Gastrocnemius medialis (tissue), 4 donors: ENCODE data around the gene G3BP1. TPM values are rescaled to one million over a fixed set of nuclear protein-coding genes. Genes with fewer than 3 reads are reported as not detected.

Experiments used
- ATAC-seq, 2 donors: fragments of 150-250 bp; one replicate each; pipeline ENCODE4 v1.9.1; 2016
- DNase-seq, 2 donors: peaks; one replicate each; pipeline ENCODE4 v3.0.0-alpha.2; 2019
- H3K27ac ChIP-seq, 4 donors: fragments of 200-600 bp; sonication (generic); 1 replicate in 1 of 4; 2 replicates in 3 of 4; pipeline ENCODE4 v1.5.1; 2016 to 2018; ENCODE audit warnings: mild to moderate bottlenecking in 2 of 4, moderate library complexity in 1 of 4
- H3K27me3 ChIP-seq, 3 donors: fragments of 200-600 bp; sonication (generic) in 2 of 3; 1 replicate in 1 of 3; 2 replicates in 2 of 3; pipeline versions ENCODE4 v1.5.1 to v1.6.0; 2016 to 2019; ENCODE audit warnings: mild to moderate bottlenecking in 1 of 3, moderate library complexity in 1 of 3
- H3K36me3 ChIP-seq, 2 donors: fragments of 200-600 bp; sonication (generic) in 1 of 2; one replicate each; pipeline ENCODE4 v1.5.1; 2017 to 2018
- H3K4me1 ChIP-seq, 2 donors: fragments of 200-600 bp; sonication (generic) in 1 of 2; one replicate each; pipeline ENCODE4 v1.5.1; 2016 to 2017; ENCODE audit warnings: mild to moderate bottlenecking in 2 of 2
- H3K4me3 ChIP-seq, 4 donors: fragments of 200-600 bp; sonication (generic) in 3 of 4; 1 replicate in 1 of 4; 2 replicates in 3 of 4; pipeline ENCODE4 v1.5.1; 2016 to 2019; ENCODE audit warnings: mild to moderate bottlenecking in 2 of 4
- H3K9me3 ChIP-seq, 3 donors: fragments of 200-600 bp; sonication (generic) in 2 of 3; 1 replicate in 1 of 3; 2 replicates in 2 of 3; pipeline ENCODE4 v1.5.1; 2016 to 2019
- CTCF ChIP-seq, 5 experiments: fragments of 450-650 bp in 3 of 5; fragments of 200-600 bp in 2 of 5; sonication (generic) in 2 of 5; IDR thresholded peaks in 4 of 5; conservative IDR thresholded peaks in 1 of 5; 1 replicate in 4 of 5; 2 replicates in 1 of 5; pipeline ENCODE4 v1.5.1; 2016 to 2019; ENCODE audit warnings: antibody characterized with exemption in 5 of 5, mild to moderate bottlenecking in 3 of 5, moderate library complexity in 3 of 5
- POLR2A ChIP-seq, 2 donors: fragments of 450-650 bp; IDR thresholded peaks; one replicate each; pipeline ENCODE4 v1.6.1; 2017; ENCODE audit warnings: antibody characterized with exemption in 2 of 2, mild to moderate bottlenecking in 2 of 2, moderate library complexity in 2 of 2
- in situ Hi-C, 4 donors: fragments of 200-750 bp; cut with MboI; loops; one replicate each; pipeline versions ENCODE4 v1.15.0 to v1.8.0; 2017; ENCODE audit warnings: low sequenced_read_pairs in 4 of 4
- intact Hi-C: fragments of 100-400 bp; cut with DNase I; formaldehyde crosslinking; loops from one replicate; pipeline ENCODE4 v1.15.1; 2023; ENCODE audit warnings: low total_unique reads
- total RNA-seq, 4 donors: library from RNA; depleted of rRNA; stranded (reverse); fragments of >200 nt; gene quantifications; one replicate each; pipeline versions ENCODE4 v1.1.0 to v1.2.3, GENCODE V29; 2016

The G3BP1 gene
- total RNA-seq, 4 donors from 2014 or later: 80.5 to 114 (median 108) TPM

GRCh38 chr5:151745071-151745705 is 26.6 kb upstream of the G3BP1 start:
- TF ChIP-seq POLR2A (IDR thresholded peaks at IDR 0.05): no peak
- TF ChIP-seq CTCF (IDR thresholded peaks at IDR 0.05 in 4 of 5, conservative IDR thresholded peaks at IDR 0.05 in 1 of 5): no peak
- H3K27ac ChIP-seq: peak overlapping the region; percentile 36 to 40 (median 38)
- H3K4me1 ChIP-seq: peaks cover 8 to 21% of the 10 kb centered on the region in 2 donors
- no peaks in the 10 kb centered on the region for H3K9me3 ChIP-seq
- peaks cover 0 to 13% of the 10 kb centered on the region in 2 donors for H3K36me3 ChIP-seq
- intact Hi-C loops (no loop called here), in situ Hi-C loops (loop anchor here in 1 of 4 donors (25.0 kb wide), 1 partner anchor 283 kb away; no protein-coding TSS in a partner anchor)
- ATAC-seq: peak; percentile 12 to 57
- H3K4me3 ChIP-seq: no peak overlapping the region
- H3K27me3 ChIP-seq: no peaks in the 10 kb centered on the region
- DNase-seq: peak; percentile 8 to 30

GRCh38 chr5:151750121-151750520 is 21.6 kb upstream of the G3BP1 start:
- Histone ChIP-seq H3K4me1 (peaks cover 0 to 6% of the 10 kb centered on the region in 2 donors), H3K27me3 (no peaks in the 10 kb centered on the region), H3K9me3 (no peaks in the 10 kb centered on the region), H3K27ac (no peak overlapping the region), H3K4me3 (no peak overlapping the region), H3K36me3 (peaks cover 0 to 10% of the 10 kb centered on the region in 2 donors)
- no peak for TF ChIP-seq POLR2A (IDR thresholded peaks at IDR 0.05)
- TF ChIP-seq CTCF (IDR thresholded peaks at IDR 0.05 in 4 of 5, conservative IDR thresholded peaks at IDR 0.05 in 1 of 5): no peak
- intact Hi-C loops: no loop called here
- no peak for ATAC-seq
- DNase-seq: no peak
- in situ Hi-C loops: loop anchor here in 1 of 4 donors (10.0 kb wide), 1 partner anchor 295 kb away; no protein-coding TSS in a partner anchor

- Histone ChIP-seq H3K4me1 (peaks cover 0 to 10% of the 10 kb centered on the region in 2 donors), H3K36me3 (peaks cover 0 to 2% of the 10 kb centered on the region in 2 donors), H3K9me3 (no peaks in the 10 kb centered on the region), H3K27ac (no peak overlapping the region), H3K27me3 (no peaks in the 10 kb centered on the region), H3K4me3 (no peak overlapping the region)
- in situ Hi-C loops: loop anchor here in 1 of 4 donors (10.0 kb wide), 1 partner anchor 296 kb away; no protein-coding TSS in a partner anchor
- ATAC-seq: no peak
- TF ChIP-seq POLR2A (IDR thresholded peaks at IDR 0.05) (no peak), CTCF (IDR thresholded peaks at IDR 0.05 in 4 of 5, conservative IDR thresholded peaks at IDR 0.05 in 1 of 5) (no peak)
- intact Hi-C loops: no loop called here
- no peak for DNase-seq
Measured at GRCh38 chr5:151751091-151751490, 20.7 kb upstream of the G3BP1 start.

GRCh38 chr5:151751593-151751992 is 20.2 kb upstream of the G3BP1 start:
- intact Hi-C loops (no loop called here), in situ Hi-C loops (loop anchor here in 1 of 4 donors (10.0 kb wide), 1 partner anchor 297 kb away; no protein-coding TSS in a partner anchor)
- TF ChIP-seq CTCF (IDR thresholded peaks at IDR 0.05 in 4 of 5, conservative IDR thresholded peaks at IDR 0.05 in 1 of 5) (no peak), POLR2A (IDR thresholded peaks at IDR 0.05) (no peak)
- DNase-seq: no peak
- Histone ChIP-seq H3K4me1 (peaks cover 0 to 8% of the 10 kb centered on the region in 2 donors), H3K4me3 (no peak overlapping the region), H3K36me3 (no peaks in the 10 kb centered on the region), H3K27me3 (no peaks in the 10 kb centered on the region), H3K9me3 (no peaks in the 10 kb centered on the region), H3K27ac (no peak overlapping the region)
- ATAC-seq: no peak
